GM20000 (cell line): ENCODE data around the gene FAXDC2.

Source experiments
- DNase-seq: peaks from one replicate; pipeline ENCODE4 v3.0.0; 2012; ENCODE audit warnings: low spot score
- TF ChIP-seq, protein P1 (sequence below): IDR thresholded peaks from 2 replicates; pipeline ENCODE4 v1.5.1; 2012; ENCODE audit warnings: mild to moderate bottlenecking, control low read depth; ENCODE audit errors: extremely low read depth, missing control alignments

The FAXDC2 gene

DNA sequence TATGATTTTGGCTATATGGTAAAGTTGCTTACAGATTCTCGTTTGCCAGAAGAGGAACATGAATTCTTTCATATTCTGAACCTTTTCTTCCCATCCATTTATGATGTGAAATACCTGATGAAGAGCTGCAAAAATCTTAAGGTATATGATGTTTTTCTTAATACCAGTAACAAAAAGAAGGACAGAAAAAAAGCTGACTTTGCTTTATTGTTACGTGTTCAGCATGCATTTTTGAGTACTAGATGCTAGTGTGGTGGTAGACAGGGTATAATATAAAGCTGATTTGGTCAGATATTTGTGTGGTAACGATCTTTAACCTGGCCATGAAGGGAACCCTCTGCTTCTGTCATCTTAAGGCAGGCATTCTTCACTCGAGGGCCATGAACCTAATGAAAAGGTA lies 21.3 kb upstream of the FAXDC2 start:
- no peak for DNase-seq
- TF ChIP-seq, protein P1, sequence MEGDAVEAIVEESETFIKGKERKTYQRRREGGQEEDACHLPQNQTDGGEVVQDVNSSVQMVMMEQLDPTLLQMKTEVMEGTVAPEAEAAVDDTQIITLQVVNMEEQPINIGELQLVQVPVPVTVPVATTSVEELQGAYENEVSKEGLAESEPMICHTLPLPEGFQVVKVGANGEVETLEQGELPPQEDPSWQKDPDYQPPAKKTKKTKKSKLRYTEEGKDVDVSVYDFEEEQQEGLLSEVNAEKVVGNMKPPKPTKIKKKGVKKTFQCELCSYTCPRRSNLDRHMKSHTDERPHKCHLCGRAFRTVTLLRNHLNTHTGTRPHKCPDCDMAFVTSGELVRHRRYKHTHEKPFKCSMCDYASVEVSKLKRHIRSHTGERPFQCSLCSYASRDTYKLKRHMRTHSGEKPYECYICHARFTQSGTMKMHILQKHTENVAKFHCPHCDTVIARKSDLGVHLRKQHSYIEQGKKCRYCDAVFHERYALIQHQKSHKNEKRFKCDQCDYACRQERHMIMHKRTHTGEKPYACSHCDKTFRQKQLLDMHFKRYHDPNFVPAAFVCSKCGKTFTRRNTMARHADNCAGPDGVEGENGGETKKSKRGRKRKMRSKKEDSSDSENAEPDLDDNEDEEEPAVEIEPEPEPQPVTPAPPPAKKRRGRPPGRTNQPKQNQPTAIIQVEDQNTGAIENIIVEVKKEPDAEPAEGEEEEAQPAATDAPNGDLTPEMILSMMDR: no peak

DNA sequence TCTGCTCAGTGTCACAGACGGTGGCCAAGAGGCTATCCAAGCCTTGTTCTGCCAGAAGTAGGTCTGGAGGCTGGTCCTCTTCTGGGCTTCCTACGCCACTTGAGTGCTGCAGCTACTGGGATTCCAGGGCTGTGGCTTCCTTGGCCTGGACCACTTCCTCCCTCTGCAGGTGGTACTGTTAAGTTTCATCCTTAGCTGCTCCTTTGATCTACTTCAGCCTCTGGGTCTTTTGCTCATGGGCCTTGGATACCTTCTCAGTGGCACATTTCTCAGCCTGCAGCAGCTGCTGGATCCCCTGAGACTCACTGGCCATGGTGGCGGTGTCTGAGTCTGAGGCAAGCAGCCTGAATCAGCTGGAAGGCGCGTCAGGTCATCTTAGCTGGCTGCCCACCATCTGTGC lies 18.3 kb upstream of the FAXDC2 start:
- no peak for DNase-seq

GRCh38 chr5:154866841-154867240 lies 16.4 kb upstream of the FAXDC2 start:
- TF ChIP-seq, protein P1: no peak
- no peak for DNase-seq

More for the DNA sequence above, 18.3 kb upstream of the FAXDC2 start:
- TF ChIP-seq, protein P1: no peak

GRCh38 chr5:154865466-154866184 lies 15.2 kb upstream of the FAXDC2 start:
- DNase-seq: no peak
- TF ChIP-seq, protein P1: no peak

DNA sequence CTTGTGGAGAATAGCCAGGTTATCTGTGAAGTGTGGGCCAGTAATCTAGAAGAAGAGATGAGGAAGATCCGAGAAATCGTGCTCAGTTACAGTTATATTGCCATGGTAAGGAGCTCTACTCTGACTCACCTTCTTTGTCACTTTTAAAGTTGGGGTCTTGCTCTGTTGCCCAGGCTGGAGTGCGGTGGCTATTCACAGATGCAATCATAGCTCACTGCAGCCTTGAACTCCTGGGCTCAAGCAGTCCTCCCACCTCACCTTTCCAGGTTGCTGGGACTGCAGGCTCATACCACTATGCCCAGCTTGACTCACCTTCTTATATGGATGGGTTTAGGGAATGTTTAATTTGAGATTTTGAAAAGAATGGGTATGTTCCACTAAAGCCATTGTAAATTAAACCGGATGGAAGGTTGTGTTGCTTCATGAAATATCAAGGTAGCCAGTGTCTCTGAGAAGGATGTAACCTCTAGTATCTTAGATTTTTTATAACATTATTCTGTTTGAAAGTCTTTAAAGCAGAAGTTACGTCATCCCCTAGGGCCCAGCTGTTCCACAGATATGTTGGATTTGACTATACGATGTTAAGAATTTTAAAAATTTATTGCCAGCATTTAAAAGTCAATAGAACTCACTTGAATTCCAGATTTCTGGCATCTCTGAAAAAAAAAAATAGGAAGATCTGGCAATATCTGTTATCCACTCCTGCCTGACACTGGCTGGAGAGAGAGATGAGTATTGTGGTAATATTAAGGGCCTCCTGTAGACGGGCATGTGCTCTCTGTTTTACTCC lies 13.1 kb upstream of the FAXDC2 start:
- TF ChIP-seq, protein P1: no peak
- no peak for DNase-seq

DNA sequence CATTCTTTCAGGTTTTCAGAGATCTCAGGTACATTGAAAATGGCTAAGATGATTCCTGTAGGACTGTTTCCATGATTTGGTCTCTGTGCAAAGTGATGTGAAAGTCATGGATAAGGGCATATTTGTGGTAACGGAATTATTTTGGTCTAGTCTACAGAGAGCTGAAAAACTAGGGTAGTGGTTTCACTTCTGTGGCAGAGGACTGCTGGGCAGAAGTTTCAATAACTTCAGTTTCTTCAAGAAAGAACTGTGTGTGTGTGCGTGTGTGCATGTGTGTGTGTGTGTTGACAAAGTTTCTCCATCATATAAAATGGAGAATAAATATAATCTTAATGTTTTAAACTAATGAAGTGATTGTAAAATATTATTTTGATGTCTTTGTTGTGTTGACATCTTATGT lies 12.4 kb upstream of the FAXDC2 start:
- TF ChIP-seq, protein P1: no peak

DNA sequence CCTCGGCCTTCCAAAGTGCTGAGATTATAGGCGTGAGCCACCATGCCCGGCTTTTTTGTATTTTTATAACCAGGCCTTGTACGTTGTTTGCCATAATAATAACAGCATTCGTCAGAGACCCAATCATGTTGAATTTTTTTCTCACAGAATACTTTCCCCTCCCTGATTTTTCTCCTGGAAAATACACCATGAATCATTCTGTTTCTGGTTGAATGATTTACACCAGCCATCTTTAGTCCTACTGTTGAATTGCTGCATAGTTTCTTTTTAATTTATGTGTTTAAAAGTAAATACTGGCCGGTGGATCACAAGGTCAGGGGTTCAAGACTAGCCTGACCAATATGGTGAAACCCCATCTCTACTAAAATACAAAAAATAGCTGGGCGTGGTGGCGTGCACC lies 11.5 kb upstream of the FAXDC2 start:
- TF ChIP-seq, protein P1: no peak
- no peak for DNase-seq

More for the DNA sequence above, 12.4 kb upstream of the FAXDC2 start:
- no peak for DNase-seq
